ENCODE data around the gene TBKBP1. TPM values are rescaled to one million over a fixed set of nuclear protein-coding genes. Genes with fewer than 3 reads are reported as not detected.

TBKBP1 gene
- total RNA-seq, 1 donor from 2014 or later, result 13.7 TPM

- DNase-seq (ENCODE audit: low read depth), result peak; percentile 53
Observed at GRCh38 chr17:47698749-47699535, 5.0 kb downstream of the TBKBP1 start.

DNA sequence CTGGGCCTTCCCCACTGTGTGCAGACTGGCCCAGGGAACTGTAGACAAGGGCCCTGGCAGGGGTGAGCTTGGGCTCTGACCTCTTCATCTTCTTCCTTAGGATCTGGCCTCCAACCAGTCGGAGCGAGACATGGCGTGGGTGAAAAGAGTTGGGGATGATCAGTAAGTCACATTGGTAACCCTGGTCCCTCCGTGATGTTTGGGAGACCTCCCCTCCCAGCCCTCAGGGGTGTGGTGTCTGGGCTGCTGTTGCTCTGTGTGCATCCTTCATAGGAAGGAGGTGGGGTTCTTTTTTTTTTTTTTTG, 5.5 kb downstream of the TBKBP1 start:
- no peak for DNase-seq (ENCODE audit: low read depth)

DNA sequence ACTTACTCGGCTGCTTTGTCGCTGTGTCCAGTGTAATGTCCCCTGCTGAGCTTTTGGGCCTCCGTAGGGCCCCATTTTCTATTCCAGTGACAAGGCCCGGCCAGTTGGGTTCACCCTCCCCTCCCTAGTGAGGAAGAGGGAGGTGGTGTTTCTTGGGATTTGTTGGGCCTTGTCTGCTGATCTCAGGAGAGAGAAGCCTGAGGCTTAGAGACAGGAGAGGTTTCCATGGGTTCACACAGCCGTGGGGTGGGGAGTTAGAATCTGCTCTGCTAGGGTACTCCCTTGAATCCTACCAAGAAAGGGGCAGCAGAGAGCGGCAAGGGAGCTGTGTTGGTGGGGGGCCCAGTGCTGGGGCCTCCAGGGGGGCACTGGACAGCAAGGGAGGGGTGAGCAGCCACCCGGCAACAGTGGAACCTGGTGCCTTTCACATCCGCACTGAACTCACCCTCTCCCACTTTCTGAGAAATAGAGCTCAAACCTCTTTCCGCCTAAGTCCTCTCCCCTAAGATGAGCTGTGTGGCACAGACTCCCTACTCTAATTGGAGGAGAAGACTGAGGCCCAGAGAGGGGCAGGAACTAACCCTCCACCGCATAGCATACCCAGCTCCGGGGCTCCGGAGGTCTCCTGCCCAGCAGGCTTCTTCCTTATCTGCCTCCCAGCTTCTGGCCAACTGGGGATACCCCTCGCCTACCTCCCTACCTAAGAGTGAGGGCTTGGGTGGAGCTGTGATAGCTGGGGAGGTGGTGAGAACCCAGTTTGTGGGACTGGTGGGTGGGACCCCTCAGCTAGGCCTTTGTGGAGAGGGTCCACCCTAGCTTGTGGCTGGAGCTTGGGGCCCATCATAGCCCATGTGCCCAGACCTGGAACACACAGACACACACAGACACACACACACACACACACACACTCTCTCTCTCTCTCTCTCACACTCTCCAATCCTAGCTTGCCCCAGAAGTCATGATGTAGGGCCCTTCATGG, 6.8 kb downstream of the TBKBP1 start:
- DNase-seq (ENCODE audit: low read depth), result no peak

GRCh38 chr17:47701608-47702007, 7.6 kb downstream of the TBKBP1 start:
- no peak for DNase-seq (ENCODE audit: low read depth)

DNA sequence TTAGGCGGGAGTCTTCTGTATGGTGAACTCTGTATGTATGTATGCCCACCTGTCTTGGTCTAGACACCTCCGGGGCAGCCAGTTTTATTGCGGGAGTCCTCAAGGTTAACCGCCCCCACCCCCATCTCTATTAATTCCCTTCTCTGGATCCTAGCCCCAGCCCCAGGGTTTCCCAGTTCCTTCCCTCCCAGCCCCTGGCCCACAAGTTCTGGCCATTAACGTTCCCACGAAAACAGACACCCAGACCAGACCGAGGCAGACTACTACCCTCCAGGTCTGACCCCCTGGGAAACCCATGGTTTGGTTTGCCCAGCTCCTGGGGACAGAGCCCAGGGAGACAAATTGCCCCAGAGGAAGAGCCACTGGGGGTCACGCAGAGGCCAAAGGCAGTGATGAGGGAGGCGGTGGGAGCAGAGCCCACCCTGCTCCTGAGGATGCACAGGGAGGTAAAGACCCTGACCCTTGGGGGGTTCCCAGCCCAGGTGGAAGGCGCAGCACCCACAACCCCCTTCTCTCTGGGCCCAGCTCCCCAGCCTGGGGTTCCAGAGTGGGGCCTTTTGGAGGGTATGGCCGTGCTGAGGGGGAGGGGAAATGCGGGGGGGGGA, 8.5 kb downstream of the TBKBP1 start:
- DNase-seq (ENCODE audit: low read depth), result no peak

GRCh38 chr17:47703191-47703591, 9.2 kb downstream of the TBKBP1 start:
- no peak for DNase-seq (ENCODE audit: low read depth)

DNA sequence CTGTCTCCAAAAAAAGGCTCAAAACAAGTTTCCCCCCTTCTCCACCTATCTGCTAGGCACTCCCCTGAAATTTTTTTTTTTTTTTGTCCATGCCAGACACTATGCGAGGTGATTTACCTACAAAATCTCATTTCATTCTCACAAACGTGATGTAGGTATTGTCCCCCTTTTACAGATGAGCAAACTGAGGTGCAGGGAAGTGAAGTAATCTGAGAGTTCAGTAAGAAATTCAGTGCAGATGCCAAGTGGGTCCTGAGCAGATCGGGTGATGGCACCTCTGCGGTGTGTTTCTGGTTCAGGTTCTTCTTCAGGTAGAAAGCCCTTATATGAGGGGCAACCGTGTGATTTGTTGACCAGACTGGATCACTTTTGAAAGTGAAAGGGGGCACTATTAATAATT, 9.7 kb downstream of the TBKBP1 start:
- DNase-seq (ENCODE audit: low read depth), result no peak

DNA sequence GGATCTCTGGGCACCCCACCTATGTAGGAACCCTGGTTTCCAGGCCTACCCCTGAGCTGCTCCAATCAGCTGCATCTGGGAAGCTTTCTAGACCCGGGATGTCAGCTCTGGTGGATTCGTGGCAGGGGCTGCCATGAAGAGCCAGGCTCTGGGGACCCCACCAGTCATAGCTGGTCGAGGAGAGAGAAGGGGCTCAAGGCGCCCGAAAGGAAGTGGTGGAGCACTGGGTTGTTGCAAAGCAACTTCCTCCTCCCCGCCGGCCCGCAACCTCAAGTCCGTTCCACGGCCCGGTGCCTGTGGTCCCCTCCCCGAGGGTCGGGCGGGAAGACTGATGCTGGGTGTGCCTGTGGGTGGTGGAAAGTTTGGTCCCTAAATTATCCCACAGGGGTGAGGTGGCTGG, 10.2 kb downstream of the TBKBP1 start:
- no peak for DNase-seq (ENCODE audit: low read depth)

- no peak for DNase-seq (ENCODE audit: low read depth)
Observed at GRCh38 chr17:47704736-47705135, 10.8 kb downstream of the TBKBP1 start.

GRCh38 chr17:47705536-47706530, 11.9 kb downstream of the TBKBP1 start:
- DNase-seq (ENCODE audit: low read depth), result no peak

DNA sequence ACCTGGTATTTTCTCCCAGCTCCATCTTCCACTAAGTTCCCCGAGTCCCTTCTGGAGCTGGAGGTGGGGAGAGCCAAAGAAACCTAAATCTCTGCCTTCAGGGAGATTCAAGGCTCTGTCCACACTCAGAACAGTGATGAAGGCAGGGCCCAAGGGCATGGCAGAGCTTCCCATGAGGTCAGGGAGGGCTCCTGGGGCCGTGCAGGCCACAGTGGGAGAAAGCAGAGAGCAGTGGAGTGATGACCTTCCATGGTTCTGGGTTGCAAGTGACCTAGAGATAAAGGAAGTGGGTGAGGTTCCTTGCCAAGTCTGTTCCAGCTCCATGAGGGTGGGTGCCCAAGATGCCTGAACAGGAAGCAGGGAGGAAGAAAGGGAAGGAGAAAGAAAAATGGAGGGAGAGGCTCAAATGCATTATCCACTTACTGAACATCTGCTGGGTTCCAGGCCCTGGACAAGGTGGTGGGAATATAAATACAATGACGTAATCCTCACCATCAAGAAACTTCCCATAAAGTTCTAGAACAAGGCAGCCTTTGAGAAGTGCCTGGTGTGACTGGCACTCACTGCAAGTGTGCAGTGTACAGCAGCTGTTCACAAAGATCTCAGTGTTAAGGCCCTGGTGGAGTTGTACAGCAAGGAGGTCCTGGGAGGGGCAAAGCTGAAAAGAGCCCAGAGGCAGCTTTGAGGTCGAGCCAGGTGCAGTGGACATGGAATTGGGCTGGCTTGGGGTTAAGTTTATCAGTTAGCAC, 13.3 kb downstream of the TBKBP1 start:
- peak; percentile 49 for DNase-seq (ENCODE audit: low read depth)

DNA sequence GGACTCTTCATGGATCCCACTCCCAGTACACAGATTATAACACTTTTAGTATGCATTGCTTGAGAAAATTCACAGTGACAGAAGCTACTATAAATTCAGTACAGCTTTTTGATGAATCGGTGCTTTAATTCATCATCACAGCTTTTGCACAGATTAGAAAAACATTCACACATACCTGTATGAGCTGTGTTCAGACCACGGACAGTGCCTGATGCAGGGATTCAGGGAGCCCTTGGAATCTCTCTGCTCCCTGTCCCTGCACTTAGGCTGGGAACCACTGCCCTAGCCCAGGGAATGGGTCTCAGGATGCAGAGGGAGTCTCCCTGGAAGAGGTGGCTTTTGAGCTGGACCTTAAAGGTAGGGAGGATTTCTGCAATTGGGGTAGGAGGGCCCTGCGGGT, 13.9 kb downstream of the TBKBP1 start:
- no peak for DNase-seq (ENCODE audit: low read depth)

DNA sequence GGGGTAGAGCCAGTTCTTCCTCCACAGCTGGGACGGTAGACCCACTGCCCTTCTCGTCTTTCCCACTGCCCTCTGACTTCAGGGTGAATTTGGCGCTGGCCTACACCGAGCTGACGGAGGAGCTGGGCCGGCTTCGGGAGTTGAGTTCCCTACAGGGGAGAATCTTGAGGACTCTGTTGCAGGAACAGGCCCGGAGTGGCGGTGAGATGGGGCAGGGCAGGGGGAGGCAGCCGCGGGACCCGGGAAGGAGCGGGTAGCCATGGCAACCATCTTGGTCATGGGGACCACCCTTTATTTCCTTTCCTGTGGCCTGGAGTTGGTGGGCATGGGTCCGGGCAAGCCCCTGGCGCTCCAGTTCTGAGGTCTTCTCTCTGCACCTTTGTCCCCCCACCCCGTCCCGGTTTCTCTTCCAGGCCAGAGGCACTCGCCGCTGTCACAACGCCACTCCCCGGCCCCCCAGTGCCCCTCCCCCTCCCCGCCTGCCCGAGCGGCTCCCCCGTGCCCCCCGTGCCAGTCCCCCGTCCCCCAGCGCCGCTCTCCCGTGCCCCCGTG, 14.4 kb downstream of the TBKBP1 start:
- no peak for DNase-seq (ENCODE audit: low read depth)

DNA sequence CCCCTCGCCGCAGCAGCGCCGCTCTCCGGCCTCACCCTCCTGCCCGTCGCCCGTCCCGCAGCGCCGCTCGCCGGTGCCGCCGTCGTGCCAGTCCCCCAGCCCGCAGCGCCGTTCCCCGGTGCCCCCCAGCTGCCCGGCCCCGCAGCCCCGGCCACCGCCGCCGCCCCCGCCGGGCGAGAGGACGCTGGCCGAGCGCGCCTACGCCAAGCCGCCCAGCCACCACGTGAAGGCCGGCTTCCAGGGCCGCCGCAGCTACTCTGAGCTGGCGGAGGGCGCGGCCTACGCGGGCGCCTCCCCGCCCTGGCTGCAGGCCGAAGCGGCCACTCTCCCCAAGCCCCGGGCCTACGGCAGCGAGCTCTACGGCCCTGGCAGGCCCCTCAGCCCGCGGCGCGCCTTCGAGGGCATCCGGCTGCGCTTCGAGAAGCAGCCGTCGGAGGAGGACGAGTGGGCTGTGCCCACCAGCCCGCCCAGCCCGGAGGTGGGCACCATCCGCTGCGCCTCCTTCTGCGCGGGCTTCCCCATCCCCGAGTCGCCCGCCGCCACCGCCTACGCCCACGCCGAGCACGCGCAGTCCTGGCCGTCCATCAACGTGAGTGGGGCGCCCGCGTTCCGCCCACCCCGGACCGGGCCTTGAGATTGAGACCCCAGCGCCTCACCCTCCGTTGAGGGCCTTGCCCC, 15.0 kb downstream of the TBKBP1 start:
- DNase-seq (ENCODE audit: low read depth), result no peak

- peak; percentile 57 for DNase-seq (ENCODE audit: low read depth)
Observed at GRCh38 chr17:47709594-47709993, 15.6 kb downstream of the TBKBP1 start.

- DNase-seq (ENCODE audit: low read depth), result no peak
Observed at GRCh38 chr17:47711366-47712099, 17.6 kb downstream of the TBKBP1 start.

DNA sequence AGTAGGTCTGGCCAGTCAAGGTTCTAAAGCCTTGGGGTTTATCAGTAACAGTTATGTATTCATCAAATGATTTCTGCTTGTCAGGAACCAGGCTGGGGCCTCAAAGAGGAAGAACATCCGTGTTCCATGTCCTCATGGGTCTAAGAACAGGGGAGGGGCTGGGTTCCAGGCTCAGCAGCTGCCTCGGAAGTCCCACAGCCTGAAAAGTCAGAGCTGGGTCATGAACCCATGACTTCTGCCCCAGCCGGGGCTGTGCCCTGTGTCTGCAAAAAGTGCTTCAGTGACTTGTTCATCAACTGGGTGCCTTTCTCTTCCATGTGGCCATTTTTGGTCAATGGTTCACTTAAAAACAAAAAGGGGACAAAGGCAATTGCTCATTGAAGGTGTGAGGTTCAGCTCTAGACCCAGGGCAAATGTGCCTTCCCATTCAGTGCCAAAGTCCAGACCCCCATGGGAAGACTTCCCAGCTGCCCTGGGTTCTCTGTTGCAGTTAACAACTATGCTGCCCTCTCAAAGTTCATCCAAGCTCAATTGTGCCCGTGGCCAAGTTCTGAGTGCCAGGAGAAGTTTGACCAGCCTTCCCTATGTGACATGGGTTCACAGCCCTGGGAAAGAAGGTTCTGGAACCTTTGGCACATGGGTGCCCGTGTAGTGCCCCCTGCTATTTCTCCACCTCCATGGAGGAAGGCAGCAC, 18.5 kb downstream of the TBKBP1 start:
- DNase-seq (ENCODE audit: low read depth), result no peak
